Fibroblast of gingiva (primary cell): ENCODE results near the gene RNF144B.
A peak's percentile ranks its signal among the peaks of the same experiment; 100 is the strongest.

Experiments
- DNase-seq: peaks from one replicate; pipeline ENCODE4 v3.0.0-alpha.2; 2011; ENCODE audit warnings: low read depth

The RNF144B gene

GRCh38 chr6:18488526-18489270 is 101.5 kb downstream of the RNF144B start:
- no peak for DNase-seq

GRCh38 chr6:18489335-18489734 is 102.2 kb downstream of the RNF144B start:
- no peak for DNase-seq

- DNase-seq: peak; percentile 6
Measured at GRCh38 chr6:18491308-18492045, 104.3 kb downstream of the RNF144B start.

DNA sequence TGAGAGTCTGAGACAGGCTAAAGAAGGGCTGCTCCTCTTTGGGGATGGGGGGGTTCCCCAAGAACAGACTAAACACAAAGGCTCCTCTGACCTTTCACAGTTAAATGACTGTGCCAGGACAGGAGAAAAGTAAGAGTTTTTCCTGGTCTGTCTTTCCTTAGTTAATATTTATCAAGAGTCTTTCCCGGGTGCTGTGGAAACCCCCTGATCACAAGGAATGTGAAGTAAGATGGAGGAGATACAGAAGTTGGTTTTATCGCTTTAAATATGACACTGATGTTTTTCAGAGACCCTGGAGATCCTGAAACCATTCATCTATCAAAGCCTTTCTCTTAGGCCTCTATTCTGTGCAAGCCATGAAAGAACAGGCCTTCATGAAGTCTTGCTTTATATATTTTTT is 105.8 kb downstream of the RNF144B start:
- no peak for DNase-seq

DNA sequence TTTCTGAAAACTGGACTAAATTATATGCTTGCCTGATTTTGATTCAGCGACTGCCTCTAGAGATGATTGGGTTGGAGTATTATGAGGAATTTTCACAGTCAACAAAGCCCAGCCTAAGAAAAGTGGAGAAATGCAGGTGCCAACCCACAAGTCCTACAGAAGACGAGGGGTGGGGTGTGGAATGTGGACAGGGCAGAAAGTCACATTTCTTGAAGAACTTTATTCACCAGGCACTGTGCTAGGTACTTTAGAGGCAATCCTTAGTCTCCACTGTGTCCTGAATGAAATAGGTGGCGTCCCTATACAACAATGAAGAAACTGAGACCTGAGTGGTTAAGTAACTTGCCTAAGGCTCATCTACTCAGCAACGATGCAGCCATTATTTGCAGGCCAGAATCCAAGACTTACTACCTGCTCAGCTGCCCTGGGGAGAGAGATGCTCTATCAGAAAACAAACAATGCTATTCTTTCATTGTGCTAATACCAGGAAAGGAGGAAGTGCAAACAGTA is 106.3 kb downstream of the RNF144B start:
- no peak for DNase-seq

DNA sequence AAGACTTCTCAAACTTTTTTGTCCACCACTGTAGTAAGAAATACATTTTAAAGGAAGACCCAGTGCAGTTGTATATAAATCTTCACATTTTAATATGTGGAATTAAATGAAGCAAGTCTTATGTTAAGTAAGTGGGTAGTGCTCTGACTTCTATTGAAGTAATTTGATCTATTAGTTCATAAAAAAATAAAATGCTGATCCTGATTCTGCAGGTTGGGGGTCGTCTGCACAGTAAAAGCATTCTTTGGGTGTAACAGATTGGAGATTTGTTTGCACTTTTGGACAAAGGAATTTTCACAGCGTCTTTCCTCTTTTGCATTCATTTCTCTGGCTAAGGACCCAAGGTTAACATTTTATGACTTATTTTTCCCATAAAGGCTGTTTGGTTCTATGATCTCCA is 106.8 kb downstream of the RNF144B start:
- DNase-seq: no peak

- no peak for DNase-seq
Measured at GRCh38 chr6:18495236-18495635, 108.1 kb downstream of the RNF144B start.

- no peak for DNase-seq
Measured at GRCh38 chr6:18496462-18496861, 109.3 kb downstream of the RNF144B start.

DNA sequence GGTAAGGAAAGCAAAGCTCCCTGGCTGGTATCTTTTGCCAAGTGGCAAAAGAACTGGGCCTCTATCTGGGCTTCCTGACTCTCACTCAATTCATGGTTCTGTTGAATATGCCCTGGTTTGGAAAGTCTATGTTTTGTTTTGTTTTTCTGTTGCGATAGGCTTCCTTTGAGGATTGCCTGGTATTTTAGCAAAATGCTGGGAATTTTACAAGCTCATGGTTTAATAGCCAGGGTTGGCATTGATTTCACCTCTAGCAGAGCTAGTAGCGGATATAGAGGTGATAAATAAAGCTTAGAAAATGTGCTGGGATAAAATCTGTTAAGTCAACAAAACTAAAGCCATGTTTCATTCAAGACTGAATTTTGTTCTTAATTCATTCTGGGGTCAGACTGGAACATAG is 109.9 kb downstream of the RNF144B start:
- no peak for DNase-seq

DNA sequence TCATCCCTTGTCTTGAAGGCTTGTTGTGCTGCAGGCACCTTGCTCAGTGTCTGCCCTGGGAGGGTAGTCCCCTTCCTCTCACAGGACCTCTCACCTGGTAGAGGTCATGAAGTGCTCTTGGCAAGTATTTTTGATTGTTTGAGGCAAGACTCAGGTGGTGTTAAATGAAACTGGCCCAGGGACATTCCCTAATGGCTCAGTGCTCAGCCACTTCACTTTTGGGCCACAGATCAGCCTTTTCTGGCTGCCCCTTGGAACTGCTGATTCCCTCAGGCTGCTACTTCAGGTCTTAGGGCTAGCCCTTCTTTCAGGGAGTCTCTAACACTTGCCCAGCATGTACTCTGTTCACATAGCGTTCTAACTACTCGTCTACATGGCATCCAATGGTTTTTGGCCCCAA is 111.3 kb downstream of the RNF144B start:
- DNase-seq: no peak

GRCh38 chr6:18500921-18501662 is 113.9 kb downstream of the RNF144B start:
- no peak for DNase-seq

GRCh38 chr6:18501663-18502013 is 114.5 kb downstream of the RNF144B start:
- DNase-seq: peak; percentile 86

DNA sequence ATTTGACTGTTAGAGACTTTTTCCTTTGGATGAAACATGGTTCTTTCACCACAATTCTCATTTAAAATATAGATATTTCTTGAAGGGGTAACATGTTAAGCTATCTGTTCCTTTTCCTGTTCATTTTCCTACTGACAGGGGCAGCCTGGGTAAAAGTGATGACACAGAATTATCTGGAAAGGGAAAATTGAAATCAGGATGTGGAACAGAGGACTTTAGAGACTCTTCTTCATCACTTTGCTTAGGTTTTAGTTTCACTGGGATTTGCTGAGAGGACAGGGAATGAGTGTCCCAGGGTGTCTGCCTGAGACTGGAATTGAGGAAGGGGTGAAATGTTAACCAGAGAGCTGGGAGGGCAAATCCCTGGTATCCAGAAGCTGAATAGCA is 116.0 kb downstream of the RNF144B start:
- DNase-seq: no peak

DNA sequence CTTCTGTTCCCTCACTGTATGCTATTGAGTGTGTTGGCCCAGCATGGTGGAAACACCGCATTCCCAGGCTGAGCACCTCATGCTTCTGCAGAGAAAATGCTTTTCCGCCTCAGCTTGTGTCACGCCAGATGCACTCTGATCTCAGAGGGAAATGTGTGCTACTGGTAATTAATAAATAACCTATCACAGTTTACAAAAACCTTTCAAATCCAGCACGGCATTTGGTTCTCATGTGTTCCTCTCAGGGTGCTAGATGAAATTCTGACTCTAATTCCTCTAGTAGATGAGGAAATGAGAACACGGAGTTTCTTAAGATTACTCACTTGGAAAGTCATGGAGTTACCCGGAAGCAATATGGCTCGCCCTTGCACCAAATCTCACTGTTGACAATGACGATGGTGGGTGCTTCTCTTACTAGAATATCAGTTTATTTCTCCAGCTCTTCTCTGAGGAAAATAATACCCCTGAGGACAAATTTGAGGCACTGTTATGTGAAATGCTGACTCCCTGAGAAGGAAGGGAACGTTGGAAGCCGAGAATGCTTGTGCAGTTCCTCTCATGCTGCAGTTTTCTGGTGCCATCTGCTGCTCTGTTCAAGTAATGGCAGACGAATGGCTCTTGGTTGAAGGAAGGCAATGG is 116.6 kb downstream of the RNF144B start:
- peak; percentile 72 for DNase-seq

GRCh38 chr6:18504232-18504596 is 117.1 kb downstream of the RNF144B start:
- DNase-seq: no peak

DNA sequence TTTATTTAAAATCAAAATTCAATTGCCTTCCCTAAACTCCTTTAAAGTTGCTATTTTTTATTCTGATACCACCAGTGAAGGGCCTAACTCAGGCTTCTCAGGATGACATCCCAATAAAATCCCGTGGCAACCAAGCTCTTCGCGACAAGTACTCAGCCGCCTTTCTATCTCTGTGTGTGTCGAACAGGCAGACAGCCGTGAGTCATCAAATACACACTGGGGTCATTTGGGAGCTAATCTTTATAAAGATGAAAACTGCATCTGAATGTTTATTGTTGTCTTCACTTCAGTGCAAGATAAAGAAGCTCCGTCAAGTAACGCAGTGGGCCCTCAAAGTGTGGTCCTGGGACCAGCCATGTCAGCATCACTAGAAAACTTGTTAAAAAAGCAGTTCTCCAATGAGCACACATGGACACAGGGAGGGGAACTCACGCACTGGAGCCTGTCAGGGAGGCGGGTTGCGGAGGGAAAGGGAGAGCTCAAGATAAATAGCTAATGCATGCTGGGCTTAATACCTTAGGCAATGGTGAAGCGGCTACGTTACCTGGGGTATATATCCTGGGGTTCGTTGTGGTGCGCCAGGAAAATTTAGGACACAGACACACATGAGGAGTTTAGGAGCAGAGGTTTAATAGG is 119.3 kb downstream of the RNF144B start:
- DNase-seq: no peak

DNA sequence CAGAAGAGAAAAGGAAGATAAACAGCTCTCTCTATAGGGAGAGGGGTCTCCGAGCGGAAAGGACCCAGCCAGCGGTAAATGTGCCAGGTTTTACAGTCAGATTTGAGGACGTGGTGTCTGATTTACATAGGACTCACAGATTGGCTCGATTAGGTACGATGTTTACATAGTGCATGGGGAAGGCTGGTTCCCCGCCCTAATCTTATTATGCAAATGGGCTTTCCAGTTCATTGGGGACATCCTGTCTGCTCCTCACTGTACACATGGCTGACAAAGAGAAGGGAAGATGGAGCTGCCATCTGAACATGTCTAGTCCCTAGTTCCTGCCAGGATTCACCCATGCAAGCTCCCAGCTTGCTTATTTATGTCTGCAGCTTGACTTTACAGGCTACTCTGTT is 119.9 kb downstream of the RNF144B start:
- no peak for DNase-seq

GRCh38 chr6:18507561-18507960 is 120.4 kb downstream of the RNF144B start:
- DNase-seq: peak; percentile 83

DNA sequence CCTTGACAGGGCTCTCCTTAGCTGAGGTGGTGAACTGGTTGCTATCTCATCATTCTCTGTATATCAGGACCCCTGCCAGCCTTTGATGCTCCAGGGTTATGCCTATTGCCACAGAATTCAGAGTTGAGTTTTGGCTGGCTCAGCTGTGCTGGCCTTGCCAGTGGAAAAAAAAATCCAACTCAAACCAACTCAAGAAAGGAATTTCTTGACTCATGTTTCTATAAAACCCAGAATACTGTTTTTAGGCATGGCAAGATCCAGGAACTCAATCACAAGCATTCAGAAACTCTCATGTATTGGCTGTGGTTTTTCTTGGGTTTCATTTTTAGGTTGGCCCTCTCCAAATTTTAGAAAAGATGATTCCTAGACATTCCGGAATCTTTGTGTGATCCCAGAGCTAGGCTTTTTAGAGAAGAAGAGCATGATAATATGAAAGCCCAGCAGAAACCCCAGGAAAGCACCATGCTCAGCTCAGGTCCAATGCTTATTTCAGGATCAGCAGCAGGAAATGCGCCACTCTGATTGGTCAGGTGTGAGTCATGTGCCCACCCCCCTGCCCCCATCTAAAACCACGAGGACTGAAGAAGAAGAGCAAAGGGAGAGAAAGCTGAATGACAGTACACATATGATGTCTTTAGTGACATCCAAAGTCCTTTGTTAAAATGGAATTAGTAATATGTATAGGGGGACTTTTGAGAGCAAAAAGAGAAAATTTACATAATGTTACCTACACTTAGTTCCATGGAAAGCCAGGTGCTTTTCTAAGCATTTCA is 122.9 kb downstream of the RNF144B start:
- peak; percentile 74 for DNase-seq

DNA sequence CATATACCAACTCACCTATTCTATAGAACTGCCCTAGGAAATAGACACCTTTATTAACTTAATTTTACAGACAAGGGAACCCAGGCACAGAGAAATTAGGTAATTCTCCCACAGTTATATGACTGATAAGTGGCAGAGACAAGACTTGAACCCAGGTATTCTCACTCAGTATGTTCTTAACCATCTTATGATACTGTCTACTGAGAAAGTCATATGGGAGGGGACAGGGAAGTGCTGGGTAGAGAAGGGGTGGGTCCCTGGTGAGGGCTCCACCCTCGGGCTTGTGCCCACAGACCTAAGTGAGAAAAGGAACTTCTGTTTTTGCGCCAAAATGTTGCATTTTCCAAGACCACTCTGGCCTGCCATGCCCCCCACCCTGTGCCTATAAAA is 123.5 kb downstream of the RNF144B start:
- no peak for DNase-seq

DNA sequence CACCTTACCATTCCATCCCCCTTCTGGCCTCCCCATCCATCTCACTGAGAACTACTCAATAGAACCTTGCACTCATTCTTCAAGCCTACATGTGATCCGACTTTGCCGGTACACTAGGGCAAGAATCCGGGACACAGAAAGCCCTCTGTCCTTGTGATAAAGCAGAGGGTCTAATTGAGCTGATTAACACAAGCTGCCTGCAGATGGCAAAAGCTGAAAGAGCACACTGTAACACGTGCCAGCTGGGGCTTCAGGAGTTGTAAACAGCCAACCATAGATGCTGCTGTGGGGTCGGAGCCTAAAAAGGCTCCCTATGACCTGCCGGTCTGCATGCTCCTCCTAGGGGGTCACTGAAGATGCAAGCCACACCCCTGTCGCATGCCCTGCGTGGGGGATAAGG is 124.1 kb downstream of the RNF144B start:
- DNase-seq: no peak
